K562 (cell line): Measurements from ENCODE around the gene HNF4A. TPM values are rescaled to one million over a fixed set of nuclear protein-coding genes. Genes with fewer than 3 reads are reported as not detected.

Experiments used
- ATAC-seq: fragments of 200-7000 bp; cut with Tn5 transposase; 3 replicates; pipeline ENCODE4 v1.9.1; 2020; ENCODE audit warnings: moderate library complexity
- BruUV-seq: library from RNA; stranded (reverse); fragments of 400-500 nt; replicated peaks from 2 replicates; lab custom pipeline; 2021; lab: Mats Ljungman, UMichigan
- CTCF ChIA-PET: fragments of 300-600 bp; formaldehyde crosslinking; extraction: SDS; loops from one replicate; lab custom pipeline; 2021; ENCODE audit warnings: low intra/inter-chr PET ratio; lab: Yijun Ruan, JAX
- POLR2A ChIA-PET: fragments of 300-600, 350-650 bp; sonication (Branson Sonifier 250); formaldehyde crosslinking; extraction: SDS; loops from one replicate; lab custom pipeline; 2021; ENCODE audit warnings: antibody characterized with exemption, inconsistent platforms; lab: Yijun Ruan, JAX
- DNase-seq, 4 experiments: peaks; one replicate each; pipeline versions ENCODE4 v3.0.0 to v3.0.0-alpha.2; 2011 to 2018; ENCODE audit warnings: low spot score in 3 of 4, mixed read lengths in 3 of 4; ENCODE audit errors: extremely low read depth in 1 of 4
- FAIRE-seq: peaks from 2 replicates; lab custom pipeline; 2011; peaks lifted over from hg19 to GRCh38; lab: Jason Lieb, UNC
- H2AFZ ChIP-seq: 2 replicates; pipeline ENCODE4 v1.6.0; 2011; ENCODE audit warnings: low read depth, low read length, control low read depth, inconsistent platforms
- H3K27ac ChIP-seq: fragments of 200-600 bp; 3 replicates; pipeline ENCODE4 v1.8.0; 2011; ENCODE audit warnings: low read depth, mild to moderate bottlenecking, control low read depth, inconsistent platforms, low read length, moderate library complexity, mixed read lengths; ENCODE audit errors: extremely low read depth
- H3K27me3 ChIP-seq, 2 experiments: fragments of 300-600 bp in 1 of 2; 2 replicates in 1 of 2; 3 replicates in 1 of 2; pipeline versions ENCODE4 v1.6.0 to v1.8.0; 2011; ENCODE audit warnings: inconsistent platforms in 2 of 2, low read length in 2 of 2, mild to moderate bottlenecking in 1 of 2, mixed read lengths in 1 of 2, moderate library complexity in 1 of 2; ENCODE audit not compliant: control insufficient read depth in 2 of 2, insufficient read depth in 2 of 2
- H3K36me3 ChIP-seq: fragments of 300-600 bp; 3 replicates; pipeline ENCODE4 v1.8.0; 2011; ENCODE audit warnings: mild to moderate bottlenecking, low read length, inconsistent platforms; ENCODE audit not compliant: control insufficient read depth, insufficient read depth
- H3K4me1 ChIP-seq, 2 experiments: fragments of 200-600 bp in 1 of 2; replicated peaks in 1 of 2; 2 replicates in 1 of 2; 3 replicates in 1 of 2; pipeline versions ENCODE4 v1.5.1 to v1.8.0; 2011; ENCODE audit warnings: inconsistent platforms in 2 of 2, low read length in 2 of 2, mild to moderate bottlenecking in 1 of 2, mixed read lengths in 1 of 2, moderate library complexity in 1 of 2; ENCODE audit not compliant: control insufficient read depth in 2 of 2, insufficient read depth in 2 of 2
- H3K4me2 ChIP-seq: 2 replicates; pipeline ENCODE4 v1.6.1; 2011; ENCODE audit warnings: low read length, control low read depth, inconsistent platforms, mixed read lengths; ENCODE audit not compliant: insufficient read depth
- H3K4me3 ChIP-seq: fragments of 200-600 bp; sonication (generic), shearing (Covaris generic); 2 replicates; pipeline ENCODE4 v1.5.1; 2016; ENCODE audit warnings: control low read depth, inconsistent platforms
- H3K79me2 ChIP-seq: fragments of 200-600 bp; 3 replicates; pipeline ENCODE4 v1.8.0; 2011; ENCODE audit warnings: low read length, inconsistent platforms; ENCODE audit not compliant: control insufficient read depth, insufficient read depth
- H3K9ac ChIP-seq, 2 experiments: 2 replicates each; pipeline versions ENCODE4 v1.6.0 to v1.6.1; 2011; ENCODE audit warnings: low read depth in 2 of 2, low read length in 2 of 2, control low read depth in 1 of 2, inconsistent platforms in 1 of 2, mild to moderate bottlenecking in 1 of 2, mixed read lengths in 1 of 2; ENCODE audit not compliant: insufficient read depth in 1 of 2
- H3K9me1 ChIP-seq: one replicate; pipeline ENCODE4 v1.6.0; 2011; ENCODE audit warnings: inconsistent platforms, mild to moderate bottlenecking, low read length, moderate library complexity; ENCODE audit not compliant: control insufficient read depth, insufficient read depth
- H3K9me3 ChIP-seq: replicated peaks from 2 replicates; pipeline ENCODE4 v1.5.1; 2011; ENCODE audit warnings: low read depth, low read length, inconsistent platforms; ENCODE audit not compliant: control insufficient read depth, insufficient read depth
- H4K20me1 ChIP-seq: replicated peaks from 2 replicates; pipeline ENCODE4 v1.6.1; 2011; ENCODE audit warnings: low read length, inconsistent platforms, mixed read lengths; ENCODE audit not compliant: control insufficient read depth, insufficient read depth
- DACH1 ChIP-seq: fragments of 450-650 bp; IDR thresholded peaks from 2 replicates; pipeline ENCODE4 v1.6.1; 2018; ENCODE audit not compliant: partially characterized antibody
- EP400 ChIP-seq: fragments of 450-650 bp; IDR thresholded peaks from 2 replicates; pipeline ENCODE4 v1.6.1; 2017; ENCODE audit warnings: antibody characterized with exemption, mild to moderate bottlenecking, moderate library complexity
- FOXA1 ChIP-seq: fragments of 450-650 bp; IDR thresholded peaks from 2 replicates; pipeline ENCODE4 v1.6.1; 2016; ENCODE audit warnings: mild to moderate bottlenecking, borderline replicate concordance
- HNRNPUL1 ChIP-seq: fragments of 200-400 bp; formaldehyde crosslinking; IDR thresholded peaks from 2 replicates; pipeline ENCODE4 v1.6.1; 2017; ENCODE audit warnings: low read length
- NR2F6 ChIP-seq: fragments of 450-650 bp; formaldehyde crosslinking; IDR thresholded peaks from 2 replicates; pipeline ENCODE4 v1.4.0; 2020; ENCODE audit warnings: mild to moderate bottlenecking
- TSC22D4 ChIP-seq: fragments of 450-650 bp; IDR thresholded peaks from 2 replicates; pipeline ENCODE4 v1.6.1; 2016; ENCODE audit warnings: missing genetic modification characterization, missing biosample characterization, control low read depth
- U2AF1 ChIP-seq: fragments of 200-400 bp; formaldehyde crosslinking; optimal IDR thresholded peaks from 2 replicates; pipeline ENCODE3; 2017; ENCODE audit warnings: mild to moderate bottlenecking, low read depth, low read length, moderate library complexity
- U2AF2 ChIP-seq: fragments of 200-400 bp; formaldehyde crosslinking; optimal IDR thresholded peaks from 2 replicates; pipeline ENCODE3; 2017; ENCODE audit warnings: low read depth, mild to moderate bottlenecking, low read length
- ZC3H8 ChIP-seq: fragments of 450-650 bp; IDR thresholded peaks from 2 replicates; pipeline ENCODE4 v1.6.1; 2017
- ZKSCAN8 ChIP-seq: fragments of 200-800 bp; sonication (Bioruptor generic); IDR thresholded peaks from 2 replicates; pipeline ENCODE4 v1.6.1; 2016; ENCODE audit warnings: missing genetic modification characterization, missing compliant biosample characterization
- ZNF347 ChIP-seq: fragments of 450-650 bp; formaldehyde crosslinking; IDR thresholded peaks from 2 replicates; pipeline ENCODE4 v1.4.0; 2020; ENCODE audit warnings: low read depth, mild to moderate bottlenecking, moderate library complexity
- ZNF408 ChIP-seq: fragments of 250-450 bp; sonication (Bioruptor Pico); IDR thresholded peaks from 2 replicates; pipeline ENCODE4 v1.4.0; 2020; ENCODE audit warnings: low read depth, mild to moderate bottlenecking, moderate library complexity
- ZNF584 ChIP-seq: fragments of 200-800 bp; sonication (Bioruptor generic); IDR thresholded peaks from 2 replicates; pipeline ENCODE4 v1.6.1; 2016; ENCODE audit warnings: low read depth, mild to moderate bottlenecking, missing genetic modification characterization, missing compliant biosample characterization
- ZNF76 ChIP-seq: fragments of 250-450 bp; sonication (Bioruptor Pico); IDR thresholded peaks from 2 replicates; pipeline ENCODE4 v1.4.0; 2020; ENCODE audit warnings: mild to moderate bottlenecking, moderate library complexity, borderline replicate concordance
- WGBS: fragments of 100-300 bp; shearing (Covaris generic); methylation state at CpG from one replicate; pipeline ENCODE4 v1.1.6; 2016; ENCODE audit warnings: low coverage, mixed read lengths; ENCODE audit not compliant: insufficient coverage; ENCODE audit errors: missing lambda C conversion rate; 5-methylcytosine and 5-hydroxymethylcytosine counted together
- in situ Hi-C: fragments of 300-500 bp; cut with MboI; formaldehyde crosslinking; loops from 4 replicates; pipeline ENCODE4 v1.15.0; 2018; ENCODE audit warnings: inconsistent platforms, mixed read lengths
- intact Hi-C: fragments of 100-400 bp; cut with micrococcal nuclease; formaldehyde crosslinking; loops from 2 replicates; pipeline ENCODE4 v1.14.2; 2022
- polyA plus RNA-seq, 8 experiments: library from polyadenylated mRNA; depleted of rRNA in 4 of 8; stranded (reverse) in 5 of 8; unstranded in 3 of 8; fragments of >200 nt; fragmentation: Nextera tagmentation in 2 of 8; fragmentation: Illumina TruSeq in 1 of 8; extraction: Ambion mirVana in 2 of 8; extraction: Trizol in 1 of 8; gene quantifications; 2 replicates each; pipeline versions ENCODE4 v1.2.1 to v1.2.3, GENCODE V29; 2011 to 2014; ENCODE audit warnings: inconsistent platforms in 1 of 8, missing spikeins in 1 of 8
- total RNA-seq, 7 experiments: library from RNA; depleted of rRNA in 6 of 7; stranded (reverse); fragments of >200 nt in 6 of 7; fragmentation: Illumina TruSeq in 2 of 7; extraction: Trizol in 2 of 7; gene quantifications; 2 replicates each; pipeline versions ENCODE4 v1.2.1 to v1.2.3, GENCODE V29; 2011 to 2021; ENCODE audit warnings: low replicate concordance in 1 of 7
- TF ChIP-seq, protein P1 (sequence below): sonication (generic); formaldehyde crosslinking; IDR thresholded peaks from 2 replicates; pipeline ENCODE4 v1.8.1; 2023; ENCODE audit warnings: mild to moderate bottlenecking, missing genetic modification reagents, moderate library complexity
- TF ChIP-seq, protein P2 (sequence below): sonication (generic); formaldehyde crosslinking; IDR thresholded peaks from 2 replicates; pipeline ENCODE4 v1.8.1; 2023; ENCODE audit warnings: mild to moderate bottlenecking, missing genetic modification reagents

The HNF4A gene
- total and polyA plus RNA-seq, 9 of the 15 experiments (the other 6 are each of a cell fraction or from before 2014, with no cell fraction given) = 0.03 to 0.27 (median 0.08) TPM; not detected in 5

DNA sequence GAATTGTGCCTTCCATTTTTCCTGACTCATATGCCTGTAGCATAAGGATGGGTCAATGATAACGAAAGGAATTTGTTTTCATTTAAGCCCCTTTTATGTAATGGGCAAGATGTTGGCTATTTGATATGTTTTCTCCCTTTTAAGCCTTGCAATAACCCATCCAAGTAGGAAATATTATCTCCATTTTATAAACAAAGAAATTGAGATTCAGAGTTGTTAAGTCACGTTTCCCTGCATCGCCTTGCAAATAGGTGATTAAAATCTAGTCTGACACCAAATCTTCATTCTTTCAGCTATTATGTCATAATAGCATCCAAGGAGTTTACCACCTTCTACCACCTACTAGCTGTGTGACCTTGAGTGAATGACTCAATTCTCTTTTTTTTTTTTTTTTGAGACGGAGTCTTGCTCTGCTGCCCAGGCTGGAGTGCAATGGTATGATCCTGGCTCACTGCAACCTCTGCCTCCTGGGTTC, 7.0 kb downstream of the HNF4A start:
- Histone ChIP-seq H3K27ac (no peak overlapping the region), H3K4me2 (no peak overlapping the region), H3K27me3 (peaks cover 0 to 9% of the 10 kb centered on the region in 2 experiments; a peak in 1 of 5 replicates), H3K4me1 (no peaks in the 10 kb centered on the region), H2AFZ (no peak overlapping the region), H3K9ac (no peak overlapping the region), H3K79me2 (no peaks in the 10 kb centered on the region), H3K36me3 (no peaks in the 10 kb centered on the region), H3K9me3 (no peaks in the 10 kb centered on the region), H3K4me3 (no peak overlapping the region), H3K9me1 (no peaks in the 10 kb centered on the region), H4K20me1 (no peaks in the 10 kb centered on the region; the same call in 1 of the 2 replicates)
- intact Hi-C loops (no loop called here), in situ Hi-C loops (no loop called here)
- POLR2A ChIA-PET = no interaction called here
- CTCF ChIA-PET = no interaction called here
- no TSS peak for BruUV-seq
- ATAC-seq = no peak
- WGBS = 2% methylated on average over 3 of the region's 4 CpGs
- no peak for DNase-seq
- FAIRE-seq = no peak
- no peak for TF ChIP-seq HNRNPUL1
- TF ChIP-seq TSC22D4 = no peak
- no peak for TF ChIP-seq FOXA1
- TF ChIP-seq NR2F6 (CRISPR knock-in tag) = no peak
- no peak for TF ChIP-seq ZKSCAN8 (CRISPR knock-in tag)
- no peak for TF ChIP-seq ZNF347 (CRISPR knock-in tag)
- no peak for TF ChIP-seq ZNF408 (CRISPR knock-in tag)
- no peak for TF ChIP-seq ZNF76 (CRISPR knock-in tag)
- TF ChIP-seq ZC3H8 = no peak
- no peak for TF ChIP-seq U2AF2
- TF ChIP-seq EP400 = no peak
- TF ChIP-seq, protein P1, sequence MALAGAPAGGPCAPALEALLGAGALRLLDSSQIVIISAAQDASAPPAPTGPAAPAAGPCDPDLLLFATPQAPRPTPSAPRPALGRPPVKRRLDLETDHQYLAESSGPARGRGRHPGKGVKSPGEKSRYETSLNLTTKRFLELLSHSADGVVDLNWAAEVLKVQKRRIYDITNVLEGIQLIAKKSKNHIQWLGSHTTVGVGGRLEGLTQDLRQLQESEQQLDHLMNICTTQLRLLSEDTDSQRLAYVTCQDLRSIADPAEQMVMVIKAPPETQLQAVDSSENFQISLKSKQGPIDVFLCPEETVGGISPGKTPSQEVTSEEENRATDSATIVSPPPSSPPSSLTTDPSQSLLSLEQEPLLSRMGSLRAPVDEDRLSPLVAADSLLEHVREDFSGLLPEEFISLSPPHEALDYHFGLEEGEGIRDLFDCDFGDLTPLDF = no peak
- no peak for TF ChIP-seq U2AF1
- TF ChIP-seq, protein P2, sequence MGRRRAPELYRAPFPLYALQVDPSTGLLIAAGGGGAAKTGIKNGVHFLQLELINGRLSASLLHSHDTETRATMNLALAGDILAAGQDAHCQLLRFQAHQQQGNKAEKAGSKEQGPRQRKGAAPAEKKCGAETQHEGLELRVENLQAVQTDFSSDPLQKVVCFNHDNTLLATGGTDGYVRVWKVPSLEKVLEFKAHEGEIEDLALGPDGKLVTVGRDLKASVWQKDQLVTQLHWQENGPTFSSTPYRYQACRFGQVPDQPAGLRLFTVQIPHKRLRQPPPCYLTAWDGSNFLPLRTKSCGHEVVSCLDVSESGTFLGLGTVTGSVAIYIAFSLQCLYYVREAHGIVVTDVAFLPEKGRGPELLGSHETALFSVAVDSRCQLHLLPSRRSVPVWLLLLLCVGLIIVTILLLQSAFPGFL (CRISPR knock-in tag) = no peak
- TF ChIP-seq DACH1 = no peak
- TF ChIP-seq ZNF584 (CRISPR knock-in tag) = no peak
